HepG2 (cell line): ENCODE measurements around the gene FILIP1. TPM values are rescaled to one million over a fixed set of nuclear protein-coding genes. Genes with fewer than 3 reads are reported as not detected.

Experiments
- FOXM1 ChIP-seq: sonication (generic); formaldehyde crosslinking; IDR thresholded peaks from 2 replicates; pipeline ENCODE4 v1.5.0; 2020; ENCODE audit warnings: missing genetic modification reagents
- KDM3A ChIP-seq: IDR thresholded peaks from 2 replicates; pipeline ENCODE4 v1.6.1; 2018; ENCODE audit warnings: low read depth, missing compliant biosample characterization
- PHF20 ChIP-seq: sonication (generic); formaldehyde crosslinking; IDR thresholded peaks from 2 replicates; pipeline ENCODE4 v1.5.0; 2020; ENCODE audit warnings: mild to moderate bottlenecking, missing genetic modification reagents
- RNF219 ChIP-seq: sonication (generic); formaldehyde crosslinking; IDR thresholded peaks from 2 replicates; pipeline ENCODE4 v1.5.0; 2020; ENCODE audit warnings: mild to moderate bottlenecking, missing genetic modification reagents
- SAP130 ChIP-seq: IDR thresholded peaks from 2 replicates; pipeline ENCODE4 v1.6.1; 2016; ENCODE audit warnings: low read depth
- SIN3B ChIP-seq: fragments of 150-350 bp; IDR thresholded peaks from 2 replicates; pipeline ENCODE4 v1.6.1; 2014; ENCODE audit warnings: low read length
- SP1 ChIP-seq, 2 experiments: fragments of 450-650 bp in 1 of 2; sonication (generic) in 1 of 2; formaldehyde crosslinking in 1 of 2; IDR thresholded peaks; 2 replicates each; pipeline versions ENCODE4 v1.4.0 to v1.6.1; 2016 to 2020; ENCODE audit warnings: missing genetic modification reagents in 1 of 2
- ZNF224 ChIP-seq: sonication (generic); formaldehyde crosslinking; IDR thresholded peaks from 2 replicates; pipeline ENCODE4 v1.5.0; 2020; ENCODE audit warnings: mild to moderate bottlenecking, missing genetic modification reagents
- ZNF432 ChIP-seq: sonication (generic); formaldehyde crosslinking; IDR thresholded peaks from 2 replicates; pipeline ENCODE4 v1.5.0; 2020; ENCODE audit warnings: missing genetic modification reagents, mild to moderate bottlenecking, borderline replicate concordance
- ZNF543 ChIP-seq: sonication (generic); formaldehyde crosslinking; IDR thresholded peaks from 2 replicates; pipeline ENCODE4 v1.4.0; 2020; ENCODE audit warnings: mild to moderate bottlenecking, missing genetic modification reagents
- ZNF598 ChIP-seq: sonication (generic); formaldehyde crosslinking; IDR thresholded peaks from 2 replicates; pipeline ENCODE4 v1.5.1; 2020; ENCODE audit warnings: mild to moderate bottlenecking, missing genetic modification reagents, borderline replicate concordance
- ZNF703 ChIP-seq: sonication (generic); formaldehyde crosslinking; IDR thresholded peaks from 2 replicates; pipeline ENCODE4 v1.5.1; 2020; ENCODE audit warnings: missing genetic modification reagents, mild to moderate bottlenecking, moderate library complexity, borderline replicate concordance
- ZNF788 ChIP-seq: sonication (generic); formaldehyde crosslinking; IDR thresholded peaks from 2 replicates; pipeline ENCODE4 v1.5.0; 2020; ENCODE audit warnings: mild to moderate bottlenecking, missing genetic modification reagents, borderline replicate concordance
- polyA plus RNA-seq, 8 experiments: library from polyadenylated mRNA; depleted of rRNA in 3 of 8; stranded (reverse) in 7 of 8; unstranded in 1 of 8; fragments of >200 nt; fragmentation: Illumina TruSeq in 4 of 8; extraction: Trizol in 4 of 8; gene quantifications; 2 replicates each; pipeline versions ENCODE4 v1.2.1 to v1.2.3, GENCODE V29; 2011 to 2016; ENCODE audit warnings: low read depth in 4 of 8, missing spikeins in 1 of 8, mixed read lengths in 1 of 8; ENCODE audit not compliant: insufficient read depth in 1 of 8
- total RNA-seq, 5 experiments: library from RNA; depleted of rRNA; stranded (reverse); fragments of >200 nt; fragmentation: Illumina TruSeq; extraction: Trizol; gene quantifications; 2 replicates each; pipeline ENCODE4 v1.2.3, GENCODE V29; 2016; ENCODE audit warnings: low read depth in 1 of 5
- TF ChIP-seq, protein P1 (sequence below): sonication (generic); formaldehyde crosslinking; IDR thresholded peaks from 2 replicates; pipeline ENCODE4 v1.9.0; 2021; ENCODE audit warnings: mild to moderate bottlenecking, missing genetic modification reagents
- TF ChIP-seq, protein P2 (sequence below): sonication (generic); formaldehyde crosslinking; IDR thresholded peaks from 2 replicates; pipeline ENCODE4 v1.4.0; 2020; ENCODE audit warnings: missing genetic modification reagents; ENCODE audit errors: not compliant biosample characterization
- TF ChIP-seq, protein P3 (sequence below): sonication (generic); formaldehyde crosslinking; IDR thresholded peaks from 2 replicates; pipeline ENCODE4 v1.5.0; 2020; ENCODE audit warnings: missing genetic modification reagents
- TF ChIP-seq, protein P4 (sequence below): sonication (generic); formaldehyde crosslinking; conservative IDR thresholded peaks from 2 replicates; pipeline ENCODE4 v1.8.0; 2022; ENCODE audit warnings: missing genetic modification reagents

FILIP1 gene
- total and polyA plus RNA-seq, 2 of the 13 experiments (the other 11 are each of a cell fraction or from before 2014, with no cell fraction given) = not detected

- TF ChIP-seq SP1 (IDR thresholded peaks at IDR 0.05) (no peak), SP1 (CRISPR knock-in tag; IDR thresholded peaks at IDR 0.05) (peak; percentile 82), ZNF788 (CRISPR knock-in tag) (peak; percentile 75; the same call in 1 of the 2 replicates), PHF20 (peak; percentile 72), RNF219 (no peak), ZNF598 (CRISPR knock-in tag) (peak; percentile 75; the same call in 1 of the 2 replicates), KDM3A (CRISPR knock-in tag) (peak; percentile 64; the same call in 1 of the 2 replicates), ZNF432 (no peak), SIN3B (no peak), SAP130 (CRISPR knock-in tag) (peak; percentile 94), ZNF703 (no peak), FOXM1 (CRISPR knock-in tag) (no peak), ZNF543 (peak; percentile 72), ZNF224 (CRISPR knock-in tag) (no peak)
- TF ChIP-seq, protein P1, sequence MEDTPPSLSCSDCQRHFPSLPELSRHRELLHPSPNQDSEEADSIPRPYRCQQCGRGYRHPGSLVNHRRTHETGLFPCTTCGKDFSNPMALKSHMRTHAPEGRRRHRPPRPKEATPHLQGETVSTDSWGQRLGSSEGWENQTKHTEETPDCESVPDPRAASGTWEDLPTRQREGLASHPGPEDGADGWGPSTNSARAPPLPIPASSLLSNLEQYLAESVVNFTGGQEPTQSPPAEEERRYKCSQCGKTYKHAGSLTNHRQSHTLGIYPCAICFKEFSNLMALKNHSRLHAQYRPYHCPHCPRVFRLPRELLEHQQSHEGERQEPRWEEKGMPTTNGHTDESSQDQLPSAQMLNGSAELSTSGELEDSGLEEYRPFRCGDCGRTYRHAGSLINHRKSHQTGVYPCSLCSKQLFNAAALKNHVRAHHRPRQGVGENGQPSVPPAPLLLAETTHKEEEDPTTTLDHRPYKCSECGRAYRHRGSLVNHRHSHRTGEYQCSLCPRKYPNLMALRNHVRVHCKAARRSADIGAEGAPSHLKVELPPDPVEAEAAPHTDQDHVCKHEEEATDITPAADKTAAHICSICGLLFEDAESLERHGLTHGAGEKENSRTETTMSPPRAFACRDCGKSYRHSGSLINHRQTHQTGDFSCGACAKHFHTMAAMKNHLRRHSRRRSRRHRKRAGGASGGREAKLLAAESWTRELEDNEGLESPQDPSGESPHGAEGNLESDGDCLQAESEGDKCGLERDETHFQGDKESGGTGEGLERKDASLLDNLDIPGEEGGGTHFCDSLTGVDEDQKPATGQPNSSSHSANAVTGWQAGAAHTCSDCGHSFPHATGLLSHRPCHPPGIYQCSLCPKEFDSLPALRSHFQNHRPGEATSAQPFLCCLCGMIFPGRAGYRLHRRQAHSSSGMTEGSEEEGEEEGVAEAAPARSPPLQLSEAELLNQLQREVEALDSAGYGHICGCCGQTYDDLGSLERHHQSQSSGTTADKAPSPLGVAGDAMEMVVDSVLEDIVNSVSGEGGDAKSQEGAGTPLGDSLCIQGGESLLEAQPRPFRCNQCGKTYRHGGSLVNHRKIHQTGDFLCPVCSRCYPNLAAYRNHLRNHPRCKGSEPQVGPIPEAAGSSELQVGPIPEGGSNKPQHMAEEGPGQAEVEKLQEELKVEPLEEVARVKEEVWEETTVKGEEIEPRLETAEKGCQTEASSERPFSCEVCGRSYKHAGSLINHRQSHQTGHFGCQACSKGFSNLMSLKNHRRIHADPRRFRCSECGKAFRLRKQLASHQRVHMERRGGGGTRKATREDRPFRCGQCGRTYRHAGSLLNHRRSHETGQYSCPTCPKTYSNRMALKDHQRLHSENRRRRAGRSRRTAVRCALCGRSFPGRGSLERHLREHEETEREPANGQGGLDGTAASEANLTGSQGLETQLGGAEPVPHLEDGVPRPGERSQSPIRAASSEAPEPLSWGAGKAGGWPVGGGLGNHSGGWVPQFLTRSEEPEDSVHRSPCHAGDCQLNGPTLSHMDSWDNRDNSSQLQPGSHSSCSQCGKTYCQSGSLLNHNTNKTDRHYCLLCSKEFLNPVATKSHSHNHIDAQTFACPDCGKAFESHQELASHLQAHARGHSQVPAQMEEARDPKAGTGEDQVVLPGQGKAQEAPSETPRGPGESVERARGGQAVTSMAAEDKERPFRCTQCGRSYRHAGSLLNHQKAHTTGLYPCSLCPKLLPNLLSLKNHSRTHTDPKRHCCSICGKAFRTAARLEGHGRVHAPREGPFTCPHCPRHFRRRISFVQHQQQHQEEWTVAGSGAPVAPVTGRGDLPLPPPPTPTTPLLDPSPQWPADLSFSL (CRISPR knock-in tag) = no peak
- TF ChIP-seq, protein P2, sequence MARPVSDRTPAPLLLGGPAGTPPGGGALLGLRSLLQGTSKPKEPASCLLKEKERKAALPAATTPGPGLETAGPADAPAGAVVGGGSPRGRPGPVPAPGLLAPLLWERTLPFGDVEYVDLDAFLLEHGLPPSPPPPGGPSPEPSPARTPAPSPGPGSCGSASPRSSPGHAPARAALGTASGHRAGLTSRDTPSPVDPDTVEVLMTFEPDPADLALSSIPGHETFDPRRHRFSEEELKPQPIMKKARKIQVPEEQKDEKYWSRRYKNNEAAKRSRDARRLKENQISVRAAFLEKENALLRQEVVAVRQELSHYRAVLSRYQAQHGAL (CRISPR knock-in tag) = no peak
- TF ChIP-seq, protein P3, sequence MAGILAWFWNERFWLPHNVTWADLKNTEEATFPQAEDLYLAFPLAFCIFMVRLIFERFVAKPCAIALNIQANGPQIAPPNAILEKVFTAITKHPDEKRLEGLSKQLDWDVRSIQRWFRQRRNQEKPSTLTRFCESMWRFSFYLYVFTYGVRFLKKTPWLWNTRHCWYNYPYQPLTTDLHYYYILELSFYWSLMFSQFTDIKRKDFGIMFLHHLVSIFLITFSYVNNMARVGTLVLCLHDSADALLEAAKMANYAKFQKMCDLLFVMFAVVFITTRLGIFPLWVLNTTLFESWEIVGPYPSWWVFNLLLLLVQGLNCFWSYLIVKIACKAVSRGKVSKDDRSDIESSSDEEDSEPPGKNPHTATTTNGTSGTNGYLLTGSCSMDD (CRISPR knock-in tag) = no peak
- TF ChIP-seq, protein P4, sequence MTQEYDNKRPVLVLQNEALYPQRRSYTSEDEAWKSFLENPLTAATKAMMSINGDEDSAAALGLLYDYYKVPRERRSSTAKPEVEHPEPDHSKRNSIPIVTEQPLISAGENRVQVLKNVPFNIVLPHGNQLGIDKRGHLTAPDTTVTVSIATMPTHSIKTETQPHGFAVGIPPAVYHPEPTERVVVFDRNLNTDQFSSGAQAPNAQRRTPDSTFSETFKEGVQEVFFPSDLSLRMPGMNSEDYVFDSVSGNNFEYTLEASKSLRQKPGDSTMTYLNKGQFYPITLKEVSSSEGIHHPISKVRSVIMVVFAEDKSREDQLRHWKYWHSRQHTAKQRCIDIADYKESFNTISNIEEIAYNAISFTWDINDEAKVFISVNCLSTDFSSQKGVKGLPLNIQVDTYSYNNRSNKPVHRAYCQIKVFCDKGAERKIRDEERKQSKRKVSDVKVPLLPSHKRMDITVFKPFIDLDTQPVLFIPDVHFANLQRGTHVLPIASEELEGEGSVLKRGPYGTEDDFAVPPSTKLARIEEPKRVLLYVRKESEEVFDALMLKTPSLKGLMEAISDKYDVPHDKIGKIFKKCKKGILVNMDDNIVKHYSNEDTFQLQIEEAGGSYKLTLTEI (CRISPR knock-in tag) = no peak
These were observed 208.8 kb downstream of the FILIP1 start, which contains the start of gene TMEM30A (continued) for GRCh38 chr6:75284632-75285282.
